Stimulated activated CD8-positive, alpha-beta memory T cell treated with anti-CD3 and anti-CD28 coated beads, Interleukin-4, amount 100 ng/mL, for 24 hours (primary cell): ENCODE results near the gene TNNI3K.

Experiments
- DNase-seq: peaks from one replicate; pipeline ENCODE4 v3.0.0-alpha.2; 2020; ENCODE audit warnings: low read depth

TNNI3K gene

DNA sequence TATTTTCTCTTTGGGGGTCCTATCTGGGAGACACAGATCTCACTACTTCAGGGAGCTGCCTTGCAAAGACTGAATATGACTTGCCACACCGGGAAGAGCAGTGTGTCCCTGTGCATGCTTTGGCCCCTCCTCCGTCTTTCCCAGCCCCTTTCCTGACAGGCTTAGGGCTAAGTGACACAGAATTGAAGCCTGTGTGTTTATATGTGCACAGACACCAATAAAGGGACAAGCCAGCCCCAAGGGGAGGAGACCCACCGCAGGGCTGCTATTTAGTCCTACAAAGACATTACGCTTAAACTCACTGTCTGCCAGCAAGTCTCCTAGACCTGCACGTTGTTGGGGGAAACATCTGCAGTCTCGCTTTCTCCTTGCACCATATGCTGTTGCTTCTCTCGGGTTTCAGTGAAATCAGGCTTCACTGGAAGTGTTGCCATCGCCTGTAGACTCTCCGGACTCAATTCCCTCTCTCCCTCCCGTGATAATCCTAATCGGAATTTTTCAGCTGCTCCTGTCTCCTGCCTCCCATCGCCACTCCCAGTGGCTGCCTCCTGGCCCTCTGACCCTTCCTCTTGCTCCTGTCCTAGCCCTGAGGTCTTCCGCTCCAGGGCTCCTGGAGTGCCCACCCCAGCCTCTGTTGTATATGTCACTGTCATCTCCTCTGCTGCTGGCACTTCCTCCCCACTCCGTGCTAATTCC is 335.8 kb downstream of the TNNI3K start:
- DNase-seq, result no peak

GRCh38 chr1:74571493-74571800 is 336.3 kb downstream of the TNNI3K start:
- DNase-seq, result no peak

GRCh38 chr1:74571891-74572290 is 336.7 kb downstream of the TNNI3K start:
- no peak for DNase-seq

DNA sequence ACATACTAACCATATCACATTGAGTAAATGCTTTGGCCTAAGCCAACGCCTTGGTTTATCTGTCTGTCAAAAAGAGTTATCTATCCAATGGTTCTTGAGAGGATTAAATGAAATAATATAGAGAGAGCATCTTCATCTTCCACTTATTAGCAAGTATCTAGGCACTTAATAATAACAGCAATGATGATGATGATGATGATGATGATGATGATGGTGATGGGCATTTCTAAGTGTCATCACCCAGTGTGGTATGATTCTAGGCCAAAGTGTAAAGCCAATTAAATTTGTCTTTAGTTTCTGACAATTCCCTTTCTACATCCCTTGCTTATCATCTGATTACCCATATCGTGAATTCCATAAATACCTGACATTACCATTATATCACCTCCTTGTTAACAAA is 342.9 kb downstream of the TNNI3K start:
- no peak for DNase-seq

GRCh38 chr1:74579425-74579824 is 344.2 kb downstream of the TNNI3K start:
- no peak for DNase-seq

DNA sequence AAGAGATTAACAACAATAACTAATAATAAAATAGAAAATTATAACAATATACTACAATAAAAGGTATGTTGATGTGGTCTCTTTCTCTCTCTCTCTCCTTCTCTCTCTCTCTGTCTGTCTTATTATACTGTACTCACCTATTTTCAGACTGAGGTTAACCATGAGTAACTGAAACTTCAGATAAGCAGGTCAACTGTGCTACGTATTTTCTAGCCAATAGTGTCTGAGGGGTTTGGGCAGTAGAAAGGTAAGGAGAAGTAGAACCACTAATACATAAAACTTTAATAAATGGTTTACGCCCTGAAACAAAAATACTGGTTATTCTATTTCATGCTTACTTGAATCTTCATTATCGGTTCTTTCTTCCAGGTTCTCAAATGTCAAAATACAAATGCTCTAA is 348.2 kb downstream of the TNNI3K start:
- no peak for DNase-seq

DNA sequence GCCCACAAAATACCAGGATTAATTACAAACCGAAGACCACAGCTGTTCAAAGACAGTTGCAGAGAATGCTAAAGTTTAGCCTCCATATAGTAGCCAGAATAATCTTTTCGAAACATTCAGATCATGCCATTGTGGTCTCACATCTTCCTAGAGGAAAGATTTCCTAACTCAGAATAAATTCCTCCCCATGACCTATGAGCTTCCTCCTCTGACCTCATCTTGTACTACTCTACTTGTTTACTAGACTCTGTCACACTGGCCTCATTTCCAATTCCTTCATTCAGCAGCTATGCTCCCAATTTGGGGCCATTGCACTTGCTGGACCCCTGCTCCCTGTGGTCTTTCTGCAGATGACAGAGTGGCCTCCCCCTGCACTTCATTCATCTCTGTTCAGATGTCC is 349.0 kb downstream of the TNNI3K start:
- no peak for DNase-seq

- no peak for DNase-seq
These were observed 351.2 kb downstream of the TNNI3K start for GRCh38 chr1:74586253-74586897.

- DNase-seq, result no peak
These were observed 352.7 kb downstream of the TNNI3K start for GRCh38 chr1:74587888-74588287.

GRCh38 chr1:74590288-74590687 is 355.1 kb downstream of the TNNI3K start:
- no peak for DNase-seq

GRCh38 chr1:74591949-74592348 is 356.8 kb downstream of the TNNI3K start:
- no peak for DNase-seq

DNA sequence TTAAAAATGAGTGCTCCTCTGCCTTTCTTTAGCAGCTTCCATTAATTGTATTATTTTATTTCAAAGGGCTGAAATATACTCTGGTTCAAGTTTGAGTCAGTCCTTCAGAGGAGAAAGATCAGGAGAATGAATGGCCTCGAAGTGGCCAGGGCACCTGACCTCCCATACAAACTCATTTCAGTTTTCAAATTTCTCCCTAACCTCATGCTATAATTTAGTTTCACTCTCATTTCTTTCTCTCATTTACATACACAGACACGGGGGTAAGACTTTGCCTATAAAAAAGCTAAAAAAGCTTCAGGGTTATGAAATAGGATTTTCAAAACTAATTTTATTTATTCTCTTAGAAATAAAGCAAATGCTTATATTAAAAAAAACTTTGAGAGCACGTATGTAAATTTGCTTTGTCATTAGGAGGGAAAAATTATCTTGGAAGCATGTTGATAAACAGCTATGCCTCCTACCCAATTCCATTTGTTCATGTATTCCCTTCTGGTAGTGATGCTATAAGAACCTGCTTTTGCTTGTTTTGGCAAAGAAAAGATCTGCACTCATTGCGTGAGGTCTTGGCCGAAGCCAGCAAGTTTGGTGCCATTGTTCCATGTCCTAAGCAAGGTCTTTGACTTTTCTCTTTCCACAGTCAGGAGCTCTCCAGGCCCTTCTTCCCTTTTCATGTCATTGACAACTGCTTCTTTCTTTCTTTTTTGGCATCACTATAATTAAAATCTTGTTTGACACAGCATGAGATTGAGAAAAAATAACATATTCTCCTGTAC is 357.6 kb downstream of the TNNI3K start:
- no peak for DNase-seq
